GM18511 (cell line): ENCODE results near the gene SLC25A12.
"Not testable (repeated sequence)": the region's sequence is repeated elsewhere in the genome, so short reads cannot be mapped to it uniquely, and the experiment has no call there.

ENCODE experiments used
- ATAC-seq: cut with Tn5 transposase; IDR thresholded peaks from one replicate; pipeline ENCODE4 v1.9.1; 2021; ENCODE audit warnings: mild to moderate bottlenecking, moderate library complexity; ENCODE audit not compliant: unreplicated experiment

SLC25A12 gene

GRCh38 chr2:171832489-171832888 lies 61.6 kb downstream of the SLC25A12 start:
- no peak for ATAC-seq

- no peak for ATAC-seq
Measured at GRCh38 chr2:171830039-171830438, 64.0 kb downstream of the SLC25A12 start.

- ATAC-seq = no peak
Measured at GRCh38 chr2:171824086-171824485, 70.0 kb downstream of the SLC25A12 start.

- no peak for ATAC-seq
Measured at GRCh38 chr2:171822525-171823322, 71.3 kb downstream of the SLC25A12 start.

- ATAC-seq = no peak
Measured at GRCh38 chr2:171819453-171819852, 74.6 kb downstream of the SLC25A12 start.

DNA sequence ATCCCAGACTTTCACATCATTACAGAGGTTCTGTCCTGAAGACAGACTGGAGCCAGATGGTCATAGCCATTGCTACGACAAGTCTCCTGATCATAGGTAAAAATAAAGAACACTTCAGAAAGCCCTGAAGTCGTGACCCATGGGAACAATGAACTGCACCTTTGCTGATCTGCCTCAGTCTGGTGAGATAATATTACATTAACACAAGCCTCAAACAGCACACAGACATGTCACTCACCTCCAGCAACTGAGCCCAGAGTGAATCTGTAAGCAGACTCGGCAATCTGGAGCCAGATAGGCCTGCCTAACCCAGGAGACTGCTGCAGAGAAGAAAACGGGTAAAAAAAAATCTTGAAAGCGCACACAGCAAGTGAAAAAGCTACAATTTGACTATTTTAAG lies 79.2 kb downstream of the SLC25A12 start:
- no peak for ATAC-seq

GRCh38 chr2:171814174-171814573 lies 79.9 kb downstream of the SLC25A12 start:
- no peak for ATAC-seq

- no peak for ATAC-seq
Measured at GRCh38 chr2:171813729-171814128, 80.3 kb downstream of the SLC25A12 start.

DNA sequence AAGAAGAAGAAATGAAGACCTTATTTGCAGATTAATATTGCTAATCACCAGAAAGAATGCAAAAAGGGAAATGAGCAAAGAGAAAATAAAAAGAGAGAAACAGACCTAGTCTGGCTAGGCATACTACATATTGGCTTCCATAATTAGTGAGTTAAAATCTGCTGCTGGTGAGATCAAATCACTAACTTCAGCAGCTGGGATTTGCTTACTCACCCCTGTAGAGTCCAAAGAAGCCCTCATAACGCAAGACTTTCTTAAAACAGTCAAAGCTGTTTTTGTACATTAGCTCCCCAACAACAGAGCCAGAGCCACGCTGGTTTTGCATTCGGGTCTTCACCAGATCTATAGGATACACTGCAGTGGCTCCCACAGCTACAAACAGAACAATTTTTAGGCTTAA lies 80.9 kb downstream of the SLC25A12 start:
- no peak for ATAC-seq

- no peak for ATAC-seq
Measured at GRCh38 chr2:171811245-171811628, 82.8 kb downstream of the SLC25A12 start.

GRCh38 chr2:171810422-171811244 lies 83.4 kb downstream of the SLC25A12 start:
- ATAC-seq = no peak

DNA sequence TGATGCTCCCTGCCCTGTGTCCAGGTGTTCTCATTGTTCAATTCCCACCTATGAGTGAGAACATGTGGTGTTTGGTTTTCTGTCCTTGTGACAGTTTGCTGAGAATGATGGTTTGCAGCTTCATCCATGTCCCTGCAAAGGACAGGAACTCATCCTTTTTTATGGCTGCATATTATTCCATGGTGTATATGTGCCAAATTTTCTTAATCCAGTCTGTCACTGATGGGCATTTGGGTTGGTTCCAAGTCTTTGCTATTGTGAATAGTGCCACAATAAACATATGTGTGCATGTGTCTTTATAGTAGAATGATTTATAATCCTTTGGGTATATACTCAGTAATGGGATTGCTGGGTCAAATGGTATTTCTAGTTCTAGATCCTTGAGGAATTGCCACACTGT lies 85.2 kb downstream of the SLC25A12 start:
- ATAC-seq = not testable (repeated sequence)

GRCh38 chr2:171807831-171808393 lies 86.1 kb downstream of the SLC25A12 start:
- ATAC-seq = no peak

- no peak for ATAC-seq
Measured at GRCh38 chr2:171807119-171807518, 86.9 kb downstream of the SLC25A12 start.

- no peak for ATAC-seq
Measured at GRCh38 chr2:171804456-171804855, 89.6 kb downstream of the SLC25A12 start.

GRCh38 chr2:171803757-171804156 lies 90.3 kb downstream of the SLC25A12 start:
- no peak for ATAC-seq

GRCh38 chr2:171800639-171801038 lies 93.4 kb downstream of the SLC25A12 start:
- no peak for ATAC-seq

DNA sequence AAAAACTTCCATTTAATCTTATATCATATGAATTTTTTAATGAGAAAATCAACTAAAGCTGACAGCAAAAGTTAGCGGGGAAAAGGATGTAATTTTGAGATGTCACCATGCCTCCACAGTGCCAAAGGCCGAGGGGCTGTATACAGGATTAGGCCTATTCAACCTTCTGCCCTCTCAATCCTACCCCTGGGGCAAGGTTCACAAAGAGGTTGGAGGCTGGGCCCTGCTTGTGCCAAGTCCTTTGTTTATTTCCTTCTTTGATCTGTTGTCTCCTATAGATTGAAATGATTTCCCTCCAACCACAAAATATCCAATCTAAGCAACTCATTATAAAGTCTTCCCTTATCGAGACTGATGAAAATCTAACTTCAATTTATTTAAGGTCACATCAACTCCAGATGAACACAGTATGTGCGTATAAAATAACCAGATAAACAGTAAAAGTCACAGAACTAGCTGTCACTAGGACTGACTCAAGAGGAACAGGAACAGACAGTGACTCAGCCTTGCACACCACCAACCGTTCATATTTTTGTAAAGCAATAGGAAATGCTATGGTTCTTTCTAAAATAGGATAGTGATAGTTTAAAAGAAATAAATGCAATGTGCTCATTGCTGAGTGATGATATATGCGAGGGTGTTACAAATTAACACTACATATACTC lies 95.8 kb downstream of the SLC25A12 start:
- no peak for ATAC-seq

- ATAC-seq = no peak
Measured at GRCh38 chr2:171794918-171795317, 99.1 kb downstream of the SLC25A12 start.

DNA sequence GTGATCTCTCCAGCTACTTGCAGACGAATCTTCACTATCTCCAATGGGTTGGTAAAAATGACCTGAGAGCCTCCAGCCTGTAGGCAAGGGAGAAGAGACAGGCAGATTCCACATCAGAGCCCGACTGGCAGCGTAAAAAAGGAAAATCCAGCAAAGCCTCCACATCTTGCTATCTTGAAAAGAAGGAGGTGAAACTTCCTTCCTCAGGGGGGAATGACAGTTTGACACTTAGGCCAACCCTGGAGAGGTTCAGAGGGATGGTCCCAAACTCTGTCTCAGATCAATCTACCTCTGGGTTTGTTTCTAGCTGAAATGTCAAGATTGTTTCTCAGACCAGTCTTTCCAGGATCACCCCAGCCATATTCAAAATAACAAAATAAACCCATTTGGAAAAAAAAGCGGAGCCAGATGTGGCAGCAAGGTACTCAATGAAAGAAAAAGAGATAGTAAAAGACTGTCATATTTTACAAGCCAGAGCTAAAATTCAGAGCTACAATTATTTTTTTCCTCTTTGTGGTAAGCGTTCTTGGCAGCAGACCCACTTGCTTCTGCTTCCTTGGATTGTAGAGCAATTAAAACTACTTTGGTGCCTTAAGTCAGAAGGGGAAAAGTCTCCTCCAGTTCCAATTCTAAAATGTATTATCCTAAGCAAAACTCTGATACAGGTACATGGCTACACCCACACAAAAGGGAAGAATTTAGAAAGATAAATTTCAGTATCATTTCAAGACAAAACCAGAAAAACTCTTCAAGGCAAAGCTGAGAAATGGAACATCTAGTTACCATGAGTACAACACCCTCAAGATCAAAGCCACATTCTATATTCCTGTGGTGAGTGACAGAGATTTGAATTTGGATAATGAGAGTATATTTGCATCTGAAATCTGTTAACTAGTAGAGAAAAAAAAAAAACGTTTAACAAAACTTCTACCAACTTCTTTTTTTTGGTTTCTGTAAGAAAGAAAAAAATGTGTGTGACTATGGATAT lies 100.1 kb downstream of the SLC25A12 start:
- no peak for ATAC-seq
